CD8-positive, alpha-beta memory T cell (primary cell): ENCODE data around the gene TPK1. TPM values are rescaled to one million over a fixed set of nuclear protein-coding genes. Genes with fewer than 3 reads are reported as not detected.
A peak's percentile ranks its signal among the peaks of the same experiment; 100 is the strongest.

Source experiments
- CTCF ChIA-PET: fragments of 350-600 bp; sonication (Branson Sonifier 250); formaldehyde crosslinking; loops from one replicate; lab custom pipeline; 2021; ENCODE audit warnings: antibody characterized with exemption; lab: Charles Lee
- POLR2A ChIA-PET: fragments of 350-600 bp; sonication (Branson Sonifier 250); formaldehyde crosslinking; loops from one replicate; lab custom pipeline; 2021; ENCODE audit warnings: antibody characterized with exemption; lab: Charles Lee
- DNase-seq, 5 donors: peaks; one replicate each; pipeline versions ENCODE4 v3.0.0 to v3.0.0-alpha.2; 2020 to 2022; ENCODE audit warnings: mixed read lengths in 1 of 5
- H3K27ac ChIP-seq: one replicate; pipeline ENCODE4 v1.7.0; 2013; ENCODE audit warnings: low read depth, mild to moderate bottlenecking, low read length, moderate library complexity
- H3K27me3 ChIP-seq: 2 replicates; pipeline ENCODE4 v1.7.0; 2013; ENCODE audit warnings: low read length, mild to moderate bottlenecking; ENCODE audit not compliant: insufficient read depth, poor library complexity, severe bottlenecking
- H3K36me3 ChIP-seq: 2 replicates; pipeline ENCODE4 v1.7.0; 2013; ENCODE audit warnings: mild to moderate bottlenecking, low read length, moderate library complexity; ENCODE audit not compliant: insufficient read depth
- H3K4me1 ChIP-seq: 2 replicates; pipeline ENCODE4 v1.7.0; 2013; ENCODE audit warnings: mild to moderate bottlenecking, low read length, moderate library complexity; ENCODE audit not compliant: insufficient read depth
- H3K4me3 ChIP-seq: 2 replicates; pipeline ENCODE4 v1.7.0; 2013; ENCODE audit warnings: mild to moderate bottlenecking, low read length
- H3K9me3 ChIP-seq: 2 replicates; pipeline ENCODE4 v1.7.0; 2013; ENCODE audit warnings: mild to moderate bottlenecking, low read length
- H3K27ac Mint-ChIP-seq, 8 donors: one replicate each; pipeline ENCODE4 v1.8.0; 2020 to 2021; ENCODE audit warnings: mixed read lengths in 8 of 8, mild to moderate bottlenecking in 6 of 8, inconsistent platforms in 3 of 8, moderate library complexity in 3 of 8
- H3K27me3 Mint-ChIP-seq, 2 donors: one replicate each; pipeline ENCODE4 v1.8.0; 2020 to 2021; ENCODE audit warnings: mixed read lengths in 2 of 2, mild to moderate bottlenecking in 1 of 2, moderate library complexity in 1 of 2
- H3K36me3 Mint-ChIP-seq, 3 donors: one replicate each; pipeline ENCODE4 v1.8.0; 2020 to 2021; ENCODE audit warnings: mixed read lengths in 3 of 3, inconsistent platforms in 1 of 3, mild to moderate bottlenecking in 1 of 3
- H3K4me1 Mint-ChIP-seq, 3 donors: one replicate each; pipeline ENCODE4 v1.8.0; 2020 to 2021; ENCODE audit warnings: mixed read lengths in 3 of 3, inconsistent platforms in 1 of 3, mild to moderate bottlenecking in 1 of 3
- H3K4me3 Mint-ChIP-seq, 7 donors: one replicate each; pipeline ENCODE4 v1.8.0; 2020 to 2021; ENCODE audit warnings: mixed read lengths in 7 of 7, mild to moderate bottlenecking in 6 of 7, moderate library complexity in 4 of 7, inconsistent platforms in 2 of 7
- H3K9me3 Mint-ChIP-seq, 5 donors: one replicate each; pipeline ENCODE4 v1.8.0; 2020 to 2022; ENCODE audit warnings: mixed read lengths in 5 of 5, mild to moderate bottlenecking in 3 of 5, moderate library complexity in 2 of 5, inconsistent platforms in 1 of 5
- polyA plus RNA-seq: library from polyadenylated mRNA; unstranded; fragments of 300-500 nt; fragmentation: Illumina TruSeq; gene quantifications from one replicate; pipeline ENCODE4 v1.2.3, GENCODE V29; 2021
- total RNA-seq, 2 experiments: library from RNA; stranded (reverse); gene quantifications; one replicate each; pipeline ENCODE4 v1.2.3, GENCODE V29; 2021

Gene TPK1
- total and polyA plus RNA-seq, 3 experiments from 2014 or later = 18.0 to 20.1 (median 19.0) TPM

GRCh38 chr7:144862612-144863319 lies 26.9 kb upstream of the TPK1 start:
- Mint-ChIP-seq H3K9me3 (peaks cover 0 to 2% (median 0%) of the 10 kb centered on the region in 5 donors), H3K4me3 (no peak overlapping the region), H3K4me1 (no peaks in the 10 kb centered on the region), H3K27ac (no peak overlapping the region), H3K27me3 (peaks cover 7 to 25% of the 10 kb centered on the region in 2 donors), H3K36me3 (peaks cover 0 to 2% (median 0%) of the 10 kb centered on the region in 3 donors)
- no peaks in the 10 kb centered on the region for H3K27me3 ChIP-seq
- no peak for DNase-seq
- H3K9me3 ChIP-seq = no peaks in the 10 kb centered on the region
- no peak overlapping the region for H3K27ac ChIP-seq
- no peaks in the 10 kb centered on the region for H3K36me3 ChIP-seq
- no peak overlapping the region for H3K4me3 ChIP-seq
- POLR2A ChIA-PET = no interaction called here
- CTCF ChIA-PET = interaction anchor here (0.7 kb wide), 1 partner anchor 77 kb away, joined by 3 read pairs; no protein-coding TSS in a partner anchor
- H3K4me1 ChIP-seq = no peaks in the 10 kb centered on the region

DNA sequence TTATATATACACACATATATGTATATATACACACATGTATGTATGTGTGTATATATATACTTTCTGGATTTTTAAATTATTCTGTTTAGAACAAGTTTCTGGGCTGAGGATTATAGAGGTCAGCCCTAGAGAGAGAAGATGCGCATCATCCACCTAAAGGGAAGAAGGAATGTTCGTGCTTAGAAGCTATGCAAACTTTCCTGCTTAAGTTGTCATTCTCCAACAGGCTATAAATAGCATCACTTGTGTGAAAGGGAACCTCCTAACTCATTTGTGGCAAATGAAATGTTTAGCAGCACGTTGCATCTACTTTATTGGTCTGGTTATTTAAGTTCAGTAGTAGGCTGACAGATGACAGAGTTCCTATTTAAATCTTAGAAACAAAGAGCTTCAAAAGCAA lies 23.9 kb upstream of the TPK1 start:
- no peaks in the 10 kb centered on the region for H3K27me3 ChIP-seq
- H3K9me3 ChIP-seq = no peaks in the 10 kb centered on the region
- Mint-ChIP-seq H3K4me3 (no peak overlapping the region), H3K9me3 (no peaks in the 10 kb centered on the region), H3K4me1 (no peaks in the 10 kb centered on the region), H3K27me3 (peaks cover 2 to 10% of the 10 kb centered on the region in 2 donors), H3K27ac (no peak overlapping the region), H3K36me3 (no peaks in the 10 kb centered on the region)
- H3K4me1 ChIP-seq = no peaks in the 10 kb centered on the region
- CTCF ChIA-PET = no interaction called here
- H3K27ac ChIP-seq = no peak overlapping the region
- no peak for DNase-seq
- no peaks in the 10 kb centered on the region for H3K36me3 ChIP-seq
- no peak overlapping the region for H3K4me3 ChIP-seq
- POLR2A ChIA-PET = no interaction called here

DNA sequence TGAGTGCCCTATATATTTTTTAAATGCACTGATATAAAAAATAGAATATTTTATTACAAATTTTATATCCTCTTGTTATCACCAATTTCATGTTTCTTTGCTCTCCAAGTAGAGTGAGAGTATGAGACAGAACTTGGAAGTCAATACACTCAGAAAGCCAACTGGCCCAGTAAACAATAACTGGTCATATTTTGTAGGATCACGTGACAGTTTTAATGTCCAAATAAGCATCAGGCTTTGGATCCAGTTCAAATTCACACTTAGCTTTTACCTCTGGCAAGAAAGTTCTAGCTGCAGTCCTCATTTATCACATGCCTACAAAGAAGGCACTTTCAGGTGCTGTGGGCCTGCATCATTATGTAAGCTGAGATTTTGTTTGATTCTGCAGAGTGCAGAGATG lies 21.6 kb upstream of the TPK1 start:
- H3K27me3 Mint-ChIP-seq = peaks cover 2 to 13% of the 10 kb centered on the region in 2 donors
- H3K4me3 ChIP-seq = no peak overlapping the region
- no peak overlapping the region for H3K27ac Mint-ChIP-seq
- no peak overlapping the region for H3K4me3 Mint-ChIP-seq
- no peaks in the 10 kb centered on the region for H3K4me1 Mint-ChIP-seq
- H3K27ac ChIP-seq = no peak overlapping the region
- H3K9me3 Mint-ChIP-seq = no peaks in the 10 kb centered on the region
- H3K36me3 Mint-ChIP-seq = no peaks in the 10 kb centered on the region
- ChIA-PET POLR2A (no interaction called here), CTCF (no interaction called here)
- H3K4me1 ChIP-seq = no peaks in the 10 kb centered on the region
- no peaks in the 10 kb centered on the region for H3K9me3 ChIP-seq
- H3K36me3 ChIP-seq = no peaks in the 10 kb centered on the region
- H3K27me3 ChIP-seq = no peaks in the 10 kb centered on the region
- no peak for DNase-seq

DNA sequence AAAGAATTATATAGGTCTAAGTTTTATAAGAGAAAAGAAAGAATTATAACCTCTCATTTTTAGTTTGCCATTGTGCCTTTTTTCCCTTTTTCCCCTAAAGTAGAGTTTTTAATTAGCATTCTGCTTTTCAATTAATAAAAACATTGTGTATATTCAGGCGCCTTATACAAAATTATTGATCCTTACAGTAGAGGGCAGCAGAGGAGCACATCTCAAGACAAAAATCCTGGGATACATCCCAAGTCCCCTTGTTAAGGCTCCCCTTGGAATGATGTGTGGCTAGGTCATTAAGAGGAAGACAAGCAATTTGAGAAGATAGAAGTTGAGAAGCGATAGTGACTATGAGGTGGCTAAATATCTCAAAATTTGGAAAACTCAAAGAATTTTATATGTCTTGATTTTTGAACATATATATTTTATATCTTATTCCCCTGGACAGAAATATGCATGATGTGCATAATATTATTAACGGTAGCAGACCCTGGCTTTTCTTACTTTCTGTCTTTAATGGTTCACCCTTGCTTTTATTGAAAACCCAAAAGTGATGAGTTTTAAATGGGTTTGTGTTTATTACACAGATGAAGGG lies 19.1 kb upstream of the TPK1 start:
- CTCF ChIA-PET = interaction anchor here (1.3 kb wide), 1 partner anchor 59 kb away, joined by 3 read pairs; no protein-coding TSS in a partner anchor
- Mint-ChIP-seq H3K27me3 (peaks cover 2 to 20% of the 10 kb centered on the region in 2 donors), H3K4me1 (no peaks in the 10 kb centered on the region), H3K36me3 (peaks cover 0 to 5% (median 4%) of the 10 kb centered on the region in 3 donors), H3K27ac (no peak overlapping the region), H3K4me3 (no peak overlapping the region), H3K9me3 (peaks cover 0 to 6% (median 0%) of the 10 kb centered on the region in 5 donors)
- H3K9me3 ChIP-seq = no peaks in the 10 kb centered on the region
- H3K4me3 ChIP-seq = no peak overlapping the region
- H3K36me3 ChIP-seq = no peaks in the 10 kb centered on the region
- no peak for DNase-seq
- no peaks in the 10 kb centered on the region for H3K27me3 ChIP-seq
- POLR2A ChIA-PET = no interaction called here
- H3K4me1 ChIP-seq = no peaks in the 10 kb centered on the region
- no peak overlapping the region for H3K27ac ChIP-seq

GRCh38 chr7:144853542-144853941 lies 17.7 kb upstream of the TPK1 start:
- no peaks in the 10 kb centered on the region for H3K36me3 ChIP-seq
- peak overlapping the region in 1 of 8 donors; percentile 66 for H3K27ac Mint-ChIP-seq
- ChIA-PET POLR2A (no interaction called here), CTCF (no interaction called here)
- no peaks in the 10 kb centered on the region for H3K27me3 ChIP-seq
- H3K27ac ChIP-seq = no peak overlapping the region
- peaks cover 6 to 20% of the 10 kb centered on the region in 2 donors for H3K27me3 Mint-ChIP-seq
- no peaks in the 10 kb centered on the region for H3K4me1 Mint-ChIP-seq
- no peaks in the 10 kb centered on the region for H3K4me1 ChIP-seq
- no peaks in the 10 kb centered on the region for H3K9me3 ChIP-seq
- H3K4me3 ChIP-seq = no peak overlapping the region
- peaks cover 0 to 9% (median 4%) of the 10 kb centered on the region in 3 donors for H3K36me3 Mint-ChIP-seq
- DNase-seq = no peak
- no peak overlapping the region for H3K4me3 Mint-ChIP-seq
- peaks cover 0 to 9% (median 4%) of the 10 kb centered on the region in 5 donors for H3K9me3 Mint-ChIP-seq

DNA sequence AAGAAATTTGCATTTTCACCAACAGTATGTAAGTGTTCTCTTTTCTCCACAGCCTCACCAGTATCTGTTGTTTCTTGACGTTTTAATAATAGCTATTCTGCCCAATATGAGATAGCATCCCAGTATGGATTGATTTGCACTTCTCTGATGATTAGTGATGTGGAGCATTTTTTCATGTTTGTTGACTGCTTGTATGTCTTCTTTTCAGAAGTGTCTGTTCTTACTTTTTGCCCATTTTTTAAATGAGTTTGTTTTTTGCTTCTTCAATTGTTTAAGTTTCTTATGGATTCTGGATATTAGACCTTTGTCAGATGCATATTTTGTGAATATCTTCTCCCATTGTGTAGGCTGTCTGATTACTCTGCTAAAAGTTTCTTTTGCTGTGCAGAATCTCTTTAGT lies 12.2 kb upstream of the TPK1 start:
- Mint-ChIP-seq H3K4me3 (no peak overlapping the region), H3K27me3 (peaks cover 6% of the 10 kb centered on the region in 2 donors), H3K27ac (no peak overlapping the region), H3K36me3 (peaks cover 0 to 9% (median 6%) of the 10 kb centered on the region in 3 donors), H3K9me3 (peaks cover 0 to 9% (median 6%) of the 10 kb centered on the region in 5 donors), H3K4me1 (no peaks in the 10 kb centered on the region)
- H3K4me3 ChIP-seq = no peak overlapping the region
- H3K9me3 ChIP-seq = no peaks in the 10 kb centered on the region
- ChIA-PET POLR2A (no interaction called here), CTCF (interaction anchor here (1.6 kb wide), 1 partner anchor 13 kb away, joined by 4 read pairs; no protein-coding TSS in a partner anchor)
- no peaks in the 10 kb centered on the region for H3K36me3 ChIP-seq
- no peak overlapping the region for H3K27ac ChIP-seq
- DNase-seq = no peak
- H3K4me1 ChIP-seq = no peaks in the 10 kb centered on the region
- no peaks in the 10 kb centered on the region for H3K27me3 ChIP-seq

- peaks cover 8 to 12% (median 11%) of the 10 kb centered on the region in 3 donors for H3K4me1 Mint-ChIP-seq
- ChIA-PET POLR2A (no interaction called here), CTCF (no interaction called here)
- peak overlapping the region in 4 of 8 donors; percentile 9 to 28 (median 21) for H3K27ac Mint-ChIP-seq
- no peak overlapping the region for H3K4me3 ChIP-seq
- peaks cover 0 to 26% (median 8%) of the 10 kb centered on the region in 3 donors for H3K36me3 Mint-ChIP-seq
- H3K36me3 ChIP-seq = no peaks in the 10 kb centered on the region
- DNase-seq = no peak
- no peaks in the 10 kb centered on the region for H3K9me3 ChIP-seq
- peaks cover 0 to 6% (median 2%) of the 10 kb centered on the region in 5 donors for H3K9me3 Mint-ChIP-seq
- H3K4me3 Mint-ChIP-seq = peak overlapping the region in 2 of 7 donors; percentile 16 to 26
- no peaks in the 10 kb centered on the region for H3K27me3 Mint-ChIP-seq
- H3K27me3 ChIP-seq = no peaks in the 10 kb centered on the region
- no peak overlapping the region for H3K27ac ChIP-seq
- H3K4me1 ChIP-seq = no peaks in the 10 kb centered on the region
These were observed 6.6 kb upstream of the TPK1 start for GRCh38 chr7:144842377-144842851.

DNA sequence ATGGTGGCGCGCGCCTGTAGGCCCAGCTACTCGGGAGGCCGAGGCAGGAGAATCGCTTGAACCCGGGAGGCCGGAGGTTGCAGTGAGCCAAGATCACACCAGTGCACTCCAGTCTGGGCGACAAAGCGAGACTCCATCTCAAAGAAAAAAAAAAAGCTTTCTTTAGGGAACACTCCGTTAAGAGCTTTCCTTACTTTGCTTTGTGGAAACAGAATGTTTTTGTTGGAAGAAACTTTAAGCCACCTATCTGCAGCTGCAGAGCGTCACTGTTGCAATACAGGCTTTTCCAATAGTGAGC lies 641 bp upstream of the TPK1 start:
- Histone ChIP-seq H3K27me3 (no peaks in the 10 kb centered on the region), H3K9me3 (no peaks in the 10 kb centered on the region), H3K4me3 (peak overlapping the region; percentile 98), H3K27ac (peak overlapping the region; percentile 87), H3K4me1 (peaks cover 37% of the 10 kb centered on the region), H3K36me3 (no peaks in the 10 kb centered on the region)
- POLR2A ChIA-PET = interaction anchor here (0.7 to 3.5 kb wide), 3 partner anchors 16 to 172 kb away, joined by 3 to 95 read pairs (median 62); no protein-coding TSS in a partner anchor
- Mint-ChIP-seq H3K27me3 (no peaks in the 10 kb centered on the region), H3K4me1 (peaks cover 27 to 45% (median 36%) of the 10 kb centered on the region in 3 donors), H3K9me3 (peaks cover 0 to 9% (median 2%) of the 10 kb centered on the region in 5 donors), H3K4me3 (peak overlapping the region; percentile 76 to 100 (median 92)), H3K36me3 (peaks cover 5 to 26% (median 14%) of the 10 kb centered on the region in 3 donors), H3K27ac (peak overlapping the region; percentile 23 to 97 (median 93))
- no peak for DNase-seq
- CTCF ChIA-PET = interaction anchor here (1.0 to 3.2 kb wide), 13 partner anchors 9 to 100 kb away, joined by 3 to 22 read pairs (median 8); no protein-coding TSS in a partner anchor
